Liver (tissue), 9 donors: ENCODE results near the gene ZNF891. TPM values are rescaled to one million over a fixed set of nuclear protein-coding genes. Genes with fewer than 3 reads are reported as not detected.

Experiments used
- DNase-seq: peaks from one replicate; pipeline ENCODE4 v3.0.0-alpha.2; 2017; ENCODE audit warnings: low spot score
- H3K27ac ChIP-seq, 2 donors: one replicate each; pipeline ENCODE4 v1.7.0; 2013; ENCODE audit warnings: inconsistent platforms in 2 of 2, low read length in 2 of 2, control low read depth in 1 of 2, low read depth in 1 of 2, mild to moderate bottlenecking in 1 of 2
- H3K27me3 ChIP-seq, 4 donors: one replicate each; pipeline versions ENCODE4 v1.6.1 to v1.7.0; 2013; ENCODE audit warnings: low read length in 3 of 4, inconsistent platforms in 1 of 4, mild to moderate bottlenecking in 1 of 4, moderate library complexity in 1 of 4; ENCODE audit not compliant: control insufficient read depth in 4 of 4, insufficient read depth in 4 of 4
- H3K36me3 ChIP-seq, 4 donors: one replicate each; pipeline versions ENCODE4 v1.6.1 to v1.7.0; 2013; ENCODE audit warnings: low read length in 3 of 4, mild to moderate bottlenecking in 3 of 4, low read depth in 1 of 4, moderate library complexity in 1 of 4; ENCODE audit not compliant: control insufficient read depth in 4 of 4, insufficient read depth in 3 of 4
- H3K4me1 ChIP-seq, 4 donors: one replicate each; pipeline versions ENCODE4 v1.6.1 to v1.7.0; 2013; ENCODE audit warnings: low read length in 3 of 4, mild to moderate bottlenecking in 3 of 4, moderate library complexity in 1 of 4; ENCODE audit not compliant: control insufficient read depth in 4 of 4, insufficient read depth in 4 of 4
- H3K4me3 ChIP-seq, 3 donors: one replicate each; pipeline versions ENCODE4 v1.6.1 to v1.7.0; 2013; ENCODE audit warnings: low read length in 3 of 3, control low read depth in 1 of 3, low read depth in 1 of 3, mild to moderate bottlenecking in 1 of 3
- H3K9ac ChIP-seq, 2 donors: one replicate each; pipeline ENCODE4 v1.7.0; 2013; ENCODE audit warnings: low read length in 2 of 2, mild to moderate bottlenecking in 2 of 2, moderate library complexity in 2 of 2, control low read depth in 1 of 2, low read depth in 1 of 2
- H3K9me3 ChIP-seq, 4 donors: one replicate each; pipeline versions ENCODE4 v1.6.1 to v1.7.0; 2013; ENCODE audit warnings: low read length in 3 of 4; ENCODE audit not compliant: control insufficient read depth in 4 of 4
- ATF3 ChIP-seq: IDR thresholded peaks from 2 replicates; pipeline ENCODE4 v1.6.1; 2016; ENCODE audit warnings: antibody characterized with exemption
- CTCF ChIP-seq: fragments of 150-350 bp; IDR thresholded peaks from 2 replicates; pipeline ENCODE4 v1.5.1; 2017; ENCODE audit warnings: improper control_type of control experiment, low read depth, low read length; ENCODE audit not compliant: missing input control
- EGR1 ChIP-seq, 2 donors: IDR thresholded peaks; 2 replicates each; pipeline ENCODE4 v1.6.1; 2016 to 2018; ENCODE audit warnings: antibody characterized with exemption in 2 of 2, low read depth in 2 of 2
- FOXA1 ChIP-seq: IDR thresholded peaks from 2 replicates; pipeline ENCODE4 v1.6.1; 2016; ENCODE audit warnings: antibody characterized with exemption
- FOXA2 ChIP-seq: IDR thresholded peaks from 2 replicates; pipeline ENCODE4 v1.6.1; 2016; ENCODE audit warnings: antibody characterized with exemption
- GABPA ChIP-seq, 2 donors: IDR thresholded peaks in 1 of 2; conservative IDR thresholded peaks in 1 of 2; 2 replicates each; pipeline ENCODE4 v1.6.1; 2016; ENCODE audit warnings: antibody characterized with exemption in 2 of 2, mild to moderate bottlenecking in 1 of 2, moderate library complexity in 1 of 2
- HNF4A ChIP-seq, 2 donors: conservative IDR thresholded peaks; 2 replicates each; pipeline ENCODE4 v1.6.1; 2016; ENCODE audit warnings: antibody characterized with exemption in 2 of 2, mild to moderate bottlenecking in 2 of 2
- HNF4G ChIP-seq: IDR thresholded peaks from 2 replicates; pipeline ENCODE4 v1.6.1; 2016; ENCODE audit warnings: antibody characterized with exemption
- JUND ChIP-seq, 2 donors: IDR thresholded peaks; 2 replicates each; pipeline ENCODE4 v1.6.1; 2016; ENCODE audit warnings: antibody characterized with exemption in 2 of 2
- MAX ChIP-seq: IDR thresholded peaks from 2 replicates; pipeline ENCODE4 v1.6.1; 2016; ENCODE audit warnings: antibody characterized with exemption
- NR2F2 ChIP-seq: IDR thresholded peaks from 2 replicates; pipeline ENCODE4 v1.6.1; 2016; ENCODE audit warnings: antibody characterized with exemption
- RAD21 ChIP-seq, 2 donors: IDR thresholded peaks; 2 replicates each; pipeline ENCODE4 v1.6.1; 2016; ENCODE audit warnings: antibody characterized with exemption in 2 of 2, mild to moderate bottlenecking in 2 of 2
- REST ChIP-seq: IDR thresholded peaks from 2 replicates; pipeline ENCODE4 v1.6.1; 2016; ENCODE audit warnings: antibody characterized with exemption, mild to moderate bottlenecking
- RXRA ChIP-seq, 2 donors: IDR thresholded peaks; 2 replicates each; pipeline ENCODE4 v1.6.1; 2017 to 2018; ENCODE audit warnings: antibody characterized with exemption in 2 of 2, mild to moderate bottlenecking in 1 of 2
- SP1 ChIP-seq: IDR thresholded peaks from 2 replicates; pipeline ENCODE4 v1.6.1; 2018; ENCODE audit warnings: antibody characterized with exemption, mild to moderate bottlenecking
- TAF1 ChIP-seq: conservative IDR thresholded peaks from 2 replicates; pipeline ENCODE4 v1.6.1; 2016; ENCODE audit warnings: antibody characterized with exemption, mild to moderate bottlenecking
- YY1 ChIP-seq: IDR thresholded peaks from 2 replicates; pipeline ENCODE4 v1.6.1; 2016; ENCODE audit warnings: antibody characterized with exemption, mild to moderate bottlenecking
- ZBTB33 ChIP-seq: IDR thresholded peaks from 2 replicates; pipeline ENCODE4 v1.6.1; 2016; ENCODE audit warnings: antibody characterized with exemption
- WGBS: extraction: QIAGEN DNeasy Blood & Tissue Kit; methylation state at CpG from one replicate; pipeline ENCODE4 v1.1.7; 2013; 5-methylcytosine and 5-hydroxymethylcytosine counted together
- polyA plus RNA-seq, 2 donors: library from polyadenylated mRNA; stranded (reverse) in 1 of 2; unstranded in 1 of 2; fragments of 200-250 nt in 1 of 2; fragments of >200 nt in 1 of 2; fragmentation: Nextera tagmentation in 1 of 2; extraction: Ambion mirVana in 1 of 2; gene quantifications; one replicate each; pipeline versions ENCODE4 v1.2.1 to v1.2.3, GENCODE V29; 2013 to 2015
- total RNA-seq, 2 donors: library from RNA; depleted of rRNA; stranded (reverse); fragments of >200 nt; gene quantifications; one replicate each; pipeline ENCODE4 v1.2.3, GENCODE V29; 2014
- donor health status: healthy.
- donor health status: healthy.
- donor health status: healthy.
- donor health status: healthy.
- donor health status: healthy.

The ZNF891 gene
- total and polyA plus RNA-seq, 4 donors, result 0.13 to 1.3 (median 0.45) TPM

GRCh38 chr12:133080368-133081158 lies 49.5 kb downstream of the ZNF891 start, which contains the start of gene ZNF140:
TSS of gene ZNF140 (plus strand) at chr12:133080923. CDS start at chr12:133081321, 398 bp downstream.
- H3K27me3 ChIP-seq, result no peaks in the 10 kb centered on the region
- H3K27ac ChIP-seq, result peak within 1 kb of the TSS; percentile 99 to 100
- peak within 1 kb of the TSS; percentile 88 to 95 (median 90) for H3K4me3 ChIP-seq
- H3K9me3 ChIP-seq, result peaks cover 38 to 61% (median 43%) of the 10 kb centered on the region in 4 donors
- H3K4me1 ChIP-seq, result peaks cover 2 to 11% (median 7%) of the 10 kb centered on the region in 4 donors
- peak within 1 kb of the TSS; percentile 85 to 86 for H3K9ac ChIP-seq
- under 1% methylated on average over 69 of the region's 69 CpGs for WGBS
- H3K36me3 ChIP-seq, result peaks cover 12 to 35% (median 30%) of the 10 kb centered on the region in 4 donors
- peak; percentile 7 for TF ChIP-seq FOXA2
- TF ChIP-seq FOXA1, result peak; percentile 35
- TF ChIP-seq HNF4A (conservative IDR thresholded peaks at IDR 0.05), result no peak
- TF ChIP-seq REST, result peak; percentile 69
- TF ChIP-seq TAF1, result peak; percentile 90
- TF ChIP-seq SP1, result peak; percentile 57
- TF ChIP-seq EGR1 (IDR thresholded peaks at IDR 0.05; ENCODE audit: low read depth in 2 of 2), result peak; percentile 81 to 85
- TF ChIP-seq GABPA (IDR thresholded peaks at IDR 0.05 in 1 of 2, conservative IDR thresholded peaks at IDR 0.05 in 1 of 2), result peak in 1 of 2 donors; percentile 85
- peak; percentile 37 for TF ChIP-seq CTCF
- peak; percentile 17 to 59 for TF ChIP-seq JUND (IDR thresholded peaks at IDR 0.05)
- TF ChIP-seq RAD21 (IDR thresholded peaks at IDR 0.05), result peak in 1 of 2 donors; percentile 37
- TF ChIP-seq ATF3, result peak; percentile 25
- TF ChIP-seq YY1, result peak; percentile 61
- peak; percentile 12 for TF ChIP-seq HNF4G
- peak; percentile 36 to 87 for TF ChIP-seq RXRA (IDR thresholded peaks at IDR 0.05)
- peak; percentile 97 for TF ChIP-seq ZBTB33
- peak; percentile 31 for TF ChIP-seq NR2F2
- TF ChIP-seq MAX, result peak; percentile 94
- DNase-seq, result peak; percentile 92
